Measurements from ENCODE around the gene ERGIC3.

- TF ChIP-seq POLR2A (IDR thresholded peaks at IDR 0.05; ENCODE audit: low read depth, low read length), result no peak
- TF ChIP-seq POLR2AphosphoS5 (IDR thresholded peaks at IDR 0.05; ENCODE audit: low read depth, low read length), result no peak
- no peak for TF ChIP-seq TAF1 (IDR thresholded peaks at IDR 0.05; ENCODE audit: borderline replicate concordance, low read depth, low read length)
Observed at GRCh38 chr20:35575958-35576357, 34.1 kb downstream of the ERGIC3 start.

Data from GM12892 (cell line).